Measurements from ENCODE around the gene EPB41L4B. TPM values are rescaled to one million over a fixed set of nuclear protein-coding genes. Genes with fewer than 3 reads are reported as not detected.
A peak's percentile ranks its signal among the peaks of the same experiment; 100 is the strongest.

EPB41L4B gene
- total and polyA plus RNA-seq, 5 donors = 11.2 to 39.2 (median 23.3) TPM

- no peak overlapping the region for H3K4me3 ChIP-seq (ENCODE audit: low read length)
- ATAC-seq (no peak), DNase-seq (no peak)
- H3K4me1 ChIP-seq (ENCODE audit: control insufficient read depth, insufficient read depth, low read length) = no peaks in the 10 kb centered on the region
- H3K27me3 ChIP-seq (ENCODE audit: control insufficient read depth, insufficient read depth) = no peaks in the 10 kb centered on the region
- 88% methylated on average over 15 of the region's 15 CpGs for WGBS
- H3K27ac ChIP-seq (ENCODE audit: low read length) = no peak overlapping the region
- no peaks in the 10 kb centered on the region for H3K9me3 ChIP-seq (ENCODE audit: control insufficient read depth, low read length)
- intact Hi-C loops (cut with DNase I) = no loop called here
Measured at GRCh38 chr9:109270971-109271925, 49.6 kb downstream of the EPB41L4B start.

- Histone ChIP-seq H3K4me1 (ENCODE audit: control insufficient read depth, insufficient read depth, low read length) (no peaks in the 10 kb centered on the region), H3K9me3 (ENCODE audit: control insufficient read depth, low read length) (no peaks in the 10 kb centered on the region), H3K4me3 (ENCODE audit: low read length) (no peak overlapping the region), H3K27me3 (ENCODE audit: control insufficient read depth, insufficient read depth) (no peaks in the 10 kb centered on the region), H3K27ac (ENCODE audit: low read length) (no peak overlapping the region)
- intact Hi-C loops (cut with DNase I) = no loop called here
- ATAC-seq (no peak), DNase-seq (no peak)
Measured at GRCh38 chr9:109270441-109270840, 50.4 kb downstream of the EPB41L4B start.

GRCh38 chr9:109269839-109270238, 51.0 kb downstream of the EPB41L4B start:
- DNase-seq (no peak), ATAC-seq (no peak)
- Histone ChIP-seq H3K4me1 (ENCODE audit: control insufficient read depth, insufficient read depth, low read length) (peaks cover 2% of the 10 kb centered on the region), H3K27me3 (ENCODE audit: control insufficient read depth, insufficient read depth) (no peaks in the 10 kb centered on the region), H3K9me3 (ENCODE audit: control insufficient read depth, low read length) (no peaks in the 10 kb centered on the region), H3K27ac (ENCODE audit: low read length) (no peak overlapping the region), H3K4me3 (ENCODE audit: low read length) (no peak overlapping the region)
- intact Hi-C loops (cut with DNase I) = no loop called here
- 76% methylated on average over 5 of the region's 5 CpGs for WGBS

DNA sequence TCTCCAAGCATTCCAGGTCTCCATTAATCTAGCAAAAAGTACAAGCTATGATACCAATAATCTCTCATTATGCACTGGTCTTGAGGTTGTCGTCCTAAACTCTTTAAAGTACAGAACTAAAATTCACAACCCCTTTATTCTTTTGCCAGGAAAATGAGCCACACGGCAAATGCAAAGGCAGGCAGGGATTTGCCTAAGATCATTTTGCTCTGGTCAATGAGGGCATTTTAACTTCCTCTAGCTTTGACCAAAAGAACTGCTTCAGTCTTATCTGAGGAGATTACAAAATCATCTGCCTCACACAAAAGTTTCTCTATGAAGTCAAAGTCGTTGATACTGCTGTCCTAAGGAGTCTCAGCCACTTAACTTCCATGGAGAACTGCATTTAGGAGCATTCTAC, 51.8 kb downstream of the EPB41L4B start:
- DNase-seq (no peak), ATAC-seq (no peak)
- intact Hi-C loops (cut with DNase I) = no loop called here
- no peaks in the 10 kb centered on the region for H3K9me3 ChIP-seq (ENCODE audit: control insufficient read depth, low read length)
- no peak overlapping the region for H3K27ac ChIP-seq (ENCODE audit: low read length)
- no peak overlapping the region for H3K4me3 ChIP-seq (ENCODE audit: low read length)
- peaks cover 2% of the 10 kb centered on the region for H3K4me1 ChIP-seq (ENCODE audit: control insufficient read depth, insufficient read depth, low read length)
- 39% methylated on average over 3 of the region's 3 CpGs for WGBS
- H3K27me3 ChIP-seq (ENCODE audit: control insufficient read depth, insufficient read depth) = no peaks in the 10 kb centered on the region

- no peak overlapping the region for H3K4me3 ChIP-seq (ENCODE audit: low read length)
- 96% methylated on average over 3 of the region's 3 CpGs for WGBS
- ATAC-seq = no peak
- DNase-seq = no peak
- peaks cover 2% of the 10 kb centered on the region for H3K4me1 ChIP-seq (ENCODE audit: control insufficient read depth, insufficient read depth, low read length)
- intact Hi-C loops (cut with DNase I) = no loop called here
- H3K27me3 ChIP-seq (ENCODE audit: control insufficient read depth, insufficient read depth) = no peaks in the 10 kb centered on the region
- no peaks in the 10 kb centered on the region for H3K9me3 ChIP-seq (ENCODE audit: control insufficient read depth, low read length)
- H3K27ac ChIP-seq (ENCODE audit: low read length) = no peak overlapping the region
Measured at GRCh38 chr9:109267555-109267954, 53.3 kb downstream of the EPB41L4B start.

DNA sequence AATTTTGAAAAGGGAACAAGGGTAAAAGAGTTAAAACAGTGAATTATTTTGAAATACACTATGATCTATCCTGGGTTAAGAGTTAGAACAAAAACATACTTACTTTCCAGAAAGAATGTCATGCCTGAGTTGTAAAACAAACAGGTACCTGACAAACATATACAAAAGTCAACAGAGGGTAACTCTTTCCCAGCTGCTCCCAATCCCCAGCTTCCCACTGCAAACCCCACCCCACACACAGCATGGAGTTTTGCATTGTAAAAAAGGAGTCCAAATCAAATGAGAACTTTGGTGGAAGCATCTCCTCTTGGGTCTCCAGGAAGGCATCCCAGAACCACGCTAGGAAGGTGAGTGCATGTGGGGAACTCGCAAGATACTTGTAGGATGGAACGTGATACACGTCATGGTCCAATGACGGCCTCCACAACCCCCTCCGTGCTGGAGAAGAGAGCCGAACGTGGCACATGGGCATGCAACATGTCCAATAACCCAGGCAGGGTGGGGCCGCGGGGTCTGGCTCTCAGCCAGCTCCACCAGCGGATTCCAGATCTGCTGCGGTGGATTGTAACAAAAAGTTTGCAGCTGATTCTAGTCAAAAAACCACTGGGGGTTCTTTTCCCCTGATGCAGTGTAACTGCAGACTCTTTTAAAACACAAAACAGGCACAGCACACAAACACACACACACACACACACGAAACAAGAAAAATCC, 55.8 kb downstream of the EPB41L4B start:
- 67% methylated on average over 13 of the region's 13 CpGs for WGBS
- H3K27ac ChIP-seq (ENCODE audit: low read length) = no peak overlapping the region
- H3K27me3 ChIP-seq (ENCODE audit: control insufficient read depth, insufficient read depth) = no peaks in the 10 kb centered on the region
- no peak overlapping the region for H3K4me3 ChIP-seq (ENCODE audit: low read length)
- intact Hi-C loops (cut with DNase I) = no loop called here
- H3K9me3 ChIP-seq (ENCODE audit: control insufficient read depth, low read length) = no peaks in the 10 kb centered on the region
- peaks cover 2% of the 10 kb centered on the region for H3K4me1 ChIP-seq (ENCODE audit: control insufficient read depth, insufficient read depth, low read length)
- peak; percentile 41 to 81 (median 62) for DNase-seq
- ATAC-seq = peak; percentile 44 to 61

DNA sequence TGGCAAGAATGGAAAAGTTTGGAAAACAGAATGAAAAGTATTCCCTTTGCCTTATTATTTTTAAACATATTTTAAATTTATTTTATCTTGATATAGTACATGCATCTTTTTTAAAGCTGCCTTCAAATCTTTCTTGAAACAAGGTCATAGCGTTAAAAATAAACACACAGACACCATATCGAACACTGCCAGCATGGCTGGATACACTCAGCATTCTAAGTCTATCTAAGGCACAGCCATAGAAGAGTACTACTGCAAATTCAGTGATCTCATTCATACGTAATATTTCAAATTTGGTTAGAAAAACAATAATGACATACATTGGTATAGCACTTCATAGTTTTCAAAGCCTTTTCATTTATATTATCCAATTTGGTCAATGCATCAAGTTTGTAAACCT, 57.5 kb downstream of the EPB41L4B start:
- ATAC-seq (no peak), DNase-seq (no peak)
- Histone ChIP-seq H3K27ac (ENCODE audit: low read length) (no peak overlapping the region), H3K4me1 (ENCODE audit: control insufficient read depth, insufficient read depth, low read length) (peaks cover 2% of the 10 kb centered on the region), H3K27me3 (ENCODE audit: control insufficient read depth, insufficient read depth) (no peaks in the 10 kb centered on the region), H3K4me3 (ENCODE audit: low read length) (no peak overlapping the region), H3K9me3 (ENCODE audit: control insufficient read depth, low read length) (no peaks in the 10 kb centered on the region)
- intact Hi-C loops (cut with DNase I) = no loop called here
- WGBS = 74% methylated on average over 3 of the region's 3 CpGs

DNA sequence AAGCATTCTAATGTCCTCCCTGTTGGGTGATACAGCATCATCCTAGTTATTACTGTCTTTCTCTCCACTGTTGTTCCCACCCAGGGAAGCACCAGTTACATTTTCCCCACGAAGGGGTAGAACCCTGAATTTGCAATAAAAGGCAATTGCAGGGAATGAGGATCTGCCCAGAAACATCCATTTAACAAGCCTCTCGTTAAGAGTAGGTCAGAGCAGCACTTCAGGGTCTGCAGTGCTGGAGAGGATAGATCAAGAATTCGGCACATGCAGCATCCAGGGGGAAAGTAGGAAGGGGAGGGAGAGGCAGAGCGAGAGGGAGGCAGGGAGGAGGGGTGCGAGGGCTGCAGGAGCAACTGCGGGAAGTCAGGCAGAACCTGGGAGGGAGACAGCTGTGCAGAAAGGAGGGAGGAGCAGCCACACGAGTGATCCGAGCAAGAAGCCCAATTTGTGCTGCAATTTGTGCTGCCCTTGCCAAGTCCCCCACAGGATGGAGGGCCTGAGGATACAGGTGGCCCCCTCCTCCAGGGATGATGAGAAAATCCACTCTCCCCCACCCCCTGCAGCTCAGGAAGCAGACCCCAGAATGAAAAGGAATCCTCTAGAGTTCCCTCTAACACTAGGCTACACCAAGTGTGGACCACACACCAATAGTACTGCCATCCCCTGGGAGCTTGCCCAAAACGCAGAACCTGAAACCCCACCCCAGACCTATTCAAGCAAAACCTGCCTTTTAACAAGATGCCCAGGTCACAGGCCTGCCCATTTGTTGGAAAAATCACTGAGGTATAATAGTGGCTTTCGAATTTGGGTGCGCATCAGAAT, 62.2 kb downstream of the EPB41L4B start:
- DNase-seq (peak in 1 of 3 donors; percentile 22), ATAC-seq (no peak)
- H3K4me1 ChIP-seq (ENCODE audit: control insufficient read depth, insufficient read depth, low read length) = no peaks in the 10 kb centered on the region
- no peak overlapping the region for H3K4me3 ChIP-seq (ENCODE audit: low read length)
- no peaks in the 10 kb centered on the region for H3K27me3 ChIP-seq (ENCODE audit: control insufficient read depth, insufficient read depth)
- no peaks in the 10 kb centered on the region for H3K9me3 ChIP-seq (ENCODE audit: control insufficient read depth, low read length)
- H3K27ac ChIP-seq (ENCODE audit: low read length) = no peak overlapping the region
- WGBS = 38% methylated on average over 11 of the region's 11 CpGs
- intact Hi-C loops (cut with DNase I) = no loop called here

- 93% methylated on average over 10 of the region's 10 CpGs for WGBS
- DNase-seq = peak in 1 of 3 donors; percentile 11
- no peaks in the 10 kb centered on the region for H3K27me3 ChIP-seq (ENCODE audit: control insufficient read depth, insufficient read depth)
- peaks cover 3% of the 10 kb centered on the region for H3K4me1 ChIP-seq (ENCODE audit: control insufficient read depth, insufficient read depth, low read length)
- intact Hi-C loops (cut with DNase I) = no loop called here
- H3K9me3 ChIP-seq (ENCODE audit: control insufficient read depth, low read length) = no peaks in the 10 kb centered on the region
- no peak for ATAC-seq
- H3K27ac ChIP-seq (ENCODE audit: low read length) = no peak overlapping the region
- no peak overlapping the region for H3K4me3 ChIP-seq (ENCODE audit: low read length)
Measured at GRCh38 chr9:109256336-109256735, 64.5 kb downstream of the EPB41L4B start.

DNA sequence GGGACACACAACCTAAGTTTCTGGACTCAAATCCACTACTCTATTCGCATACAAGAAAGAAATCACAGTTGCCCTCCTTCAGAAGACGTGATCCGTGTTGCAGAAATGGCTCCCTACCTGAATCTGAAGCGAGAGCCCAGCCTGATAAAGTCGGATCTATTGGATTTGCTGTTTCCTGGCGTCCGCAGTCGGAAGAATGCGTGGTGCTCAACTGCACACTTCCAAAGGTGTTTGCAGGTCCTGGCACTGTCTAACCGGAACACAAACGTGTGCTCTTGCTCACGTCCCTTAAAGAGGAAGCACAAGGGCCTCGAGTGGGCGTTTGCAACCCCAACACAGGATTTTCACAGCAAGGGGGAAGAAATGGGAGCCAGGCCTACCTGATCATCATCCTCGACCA, 65.5 kb downstream of the EPB41L4B start:
- WGBS = 90% methylated on average over 15 of the region's 15 CpGs
- intact Hi-C loops (cut with DNase I) = no loop called here
- no peak overlapping the region for H3K4me3 ChIP-seq (ENCODE audit: low read length)
- no peak overlapping the region for H3K27ac ChIP-seq (ENCODE audit: low read length)
- H3K9me3 ChIP-seq (ENCODE audit: control insufficient read depth, low read length) = no peaks in the 10 kb centered on the region
- DNase-seq = no peak
- no peak for ATAC-seq
- H3K4me1 ChIP-seq (ENCODE audit: control insufficient read depth, insufficient read depth, low read length) = peaks cover 3% of the 10 kb centered on the region
- no peaks in the 10 kb centered on the region for H3K27me3 ChIP-seq (ENCODE audit: control insufficient read depth, insufficient read depth)

DNA sequence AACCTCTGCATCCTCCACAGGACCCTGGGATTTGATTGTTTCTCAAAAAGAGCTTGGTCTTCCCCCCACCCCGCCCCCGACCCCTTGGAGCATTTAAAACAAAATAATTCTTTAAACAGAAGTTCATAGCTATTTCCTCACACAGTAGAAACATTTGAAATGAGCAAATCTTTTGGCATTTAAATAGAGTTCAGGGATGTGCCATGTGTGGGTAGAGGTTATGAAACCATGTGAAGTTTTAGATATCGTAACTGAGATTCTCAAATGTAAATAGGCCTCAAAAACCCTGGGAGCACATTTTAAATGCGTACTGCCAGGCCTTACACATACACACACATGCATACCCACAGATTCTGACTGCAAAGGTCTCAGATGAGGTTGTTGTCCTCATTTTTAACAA, 66.5 kb downstream of the EPB41L4B start:
- 53% methylated on average over 4 of the region's 4 CpGs for WGBS
- no peak for DNase-seq
- intact Hi-C loops (cut with DNase I) = no loop called here
- no peaks in the 10 kb centered on the region for H3K27me3 ChIP-seq (ENCODE audit: control insufficient read depth, insufficient read depth)
- peaks cover 3% of the 10 kb centered on the region for H3K4me1 ChIP-seq (ENCODE audit: control insufficient read depth, insufficient read depth, low read length)
- H3K9me3 ChIP-seq (ENCODE audit: control insufficient read depth, low read length) = no peaks in the 10 kb centered on the region
- no peak overlapping the region for H3K4me3 ChIP-seq (ENCODE audit: low read length)
- peak overlapping the region; percentile 32 for H3K27ac ChIP-seq (ENCODE audit: low read length)
- peak; percentile 1 to 27 for ATAC-seq

All from right cardiac atrium (tissue), 5 donors.